ENCODE data around the gene KXD1. TPM values are rescaled to one million over a fixed set of nuclear protein-coding genes. Genes with fewer than 3 reads are reported as not detected.
A peak's percentile ranks its signal among the peaks of the same experiment; 100 is the strongest.

KXD1 gene, protein sequence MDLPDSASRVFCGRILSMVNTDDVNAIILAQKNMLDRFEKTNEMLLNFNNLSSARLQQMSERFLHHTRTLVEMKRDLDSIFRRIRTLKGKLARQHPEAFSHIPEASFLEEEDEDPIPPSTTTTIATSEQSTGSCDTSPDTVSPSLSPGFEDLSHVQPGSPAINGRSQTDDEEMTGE
- total RNA-seq = 100 to 1,000 TPM in 1 of 4 donors, 10 to 100 TPM in 3; 65.5 to 104 (median 83.5) TPM

DNA sequence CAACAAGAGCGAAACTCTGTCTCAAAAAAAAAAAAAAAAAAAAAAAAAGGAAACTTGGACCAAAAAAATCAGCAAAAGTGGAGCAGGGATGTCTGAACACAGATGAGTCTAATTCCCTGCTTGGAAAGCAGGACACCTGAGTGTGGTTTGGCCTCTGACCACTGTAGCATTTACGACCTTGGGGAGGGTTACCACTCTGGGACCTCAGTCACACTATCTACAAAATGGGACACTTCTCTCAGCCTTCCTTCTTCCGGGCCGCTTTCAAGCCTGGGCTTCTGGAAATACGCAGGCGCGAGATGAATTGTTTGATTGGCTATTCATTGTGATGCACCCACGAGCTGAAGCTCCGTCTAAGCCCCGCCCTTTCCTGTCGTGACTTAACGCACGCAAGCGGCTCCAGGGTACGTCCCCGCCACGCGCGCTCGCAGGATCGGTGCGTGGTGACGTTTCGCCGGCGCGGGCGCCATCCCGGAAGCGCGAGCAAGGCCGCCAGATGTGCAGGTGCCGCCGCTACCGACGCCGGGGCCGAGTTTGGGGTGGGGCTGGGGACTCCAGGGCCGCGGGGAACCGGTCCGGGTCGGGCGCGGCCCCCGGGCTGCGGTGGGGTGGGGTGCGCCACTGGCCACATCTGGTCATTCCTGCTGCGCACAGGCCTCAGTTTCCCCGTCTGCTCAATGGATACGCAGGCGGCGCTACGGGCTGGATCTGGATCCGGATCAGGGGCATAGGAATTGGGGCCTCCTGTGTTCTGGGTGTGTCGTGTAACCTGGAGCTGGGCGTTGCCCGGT, at the start of gene KXD1:
Gene KXD1, plus strand, starts transcription at position 460 of the 791 bp plus-strand sequence. CDS start 4,187 bp downstream, outside the sequence.
- peak in 3 of 4 donors; percentile 14 to 85 (median 72) for TF ChIP-seq POLR2A (IDR thresholded peaks at IDR 0.05)
- TF ChIP-seq, protein P1, sequence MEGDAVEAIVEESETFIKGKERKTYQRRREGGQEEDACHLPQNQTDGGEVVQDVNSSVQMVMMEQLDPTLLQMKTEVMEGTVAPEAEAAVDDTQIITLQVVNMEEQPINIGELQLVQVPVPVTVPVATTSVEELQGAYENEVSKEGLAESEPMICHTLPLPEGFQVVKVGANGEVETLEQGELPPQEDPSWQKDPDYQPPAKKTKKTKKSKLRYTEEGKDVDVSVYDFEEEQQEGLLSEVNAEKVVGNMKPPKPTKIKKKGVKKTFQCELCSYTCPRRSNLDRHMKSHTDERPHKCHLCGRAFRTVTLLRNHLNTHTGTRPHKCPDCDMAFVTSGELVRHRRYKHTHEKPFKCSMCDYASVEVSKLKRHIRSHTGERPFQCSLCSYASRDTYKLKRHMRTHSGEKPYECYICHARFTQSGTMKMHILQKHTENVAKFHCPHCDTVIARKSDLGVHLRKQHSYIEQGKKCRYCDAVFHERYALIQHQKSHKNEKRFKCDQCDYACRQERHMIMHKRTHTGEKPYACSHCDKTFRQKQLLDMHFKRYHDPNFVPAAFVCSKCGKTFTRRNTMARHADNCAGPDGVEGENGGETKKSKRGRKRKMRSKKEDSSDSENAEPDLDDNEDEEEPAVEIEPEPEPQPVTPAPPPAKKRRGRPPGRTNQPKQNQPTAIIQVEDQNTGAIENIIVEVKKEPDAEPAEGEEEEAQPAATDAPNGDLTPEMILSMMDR (IDR thresholded peaks at IDR 0.05) = peak in 1 of 6 experiments; percentile 11

DNA sequence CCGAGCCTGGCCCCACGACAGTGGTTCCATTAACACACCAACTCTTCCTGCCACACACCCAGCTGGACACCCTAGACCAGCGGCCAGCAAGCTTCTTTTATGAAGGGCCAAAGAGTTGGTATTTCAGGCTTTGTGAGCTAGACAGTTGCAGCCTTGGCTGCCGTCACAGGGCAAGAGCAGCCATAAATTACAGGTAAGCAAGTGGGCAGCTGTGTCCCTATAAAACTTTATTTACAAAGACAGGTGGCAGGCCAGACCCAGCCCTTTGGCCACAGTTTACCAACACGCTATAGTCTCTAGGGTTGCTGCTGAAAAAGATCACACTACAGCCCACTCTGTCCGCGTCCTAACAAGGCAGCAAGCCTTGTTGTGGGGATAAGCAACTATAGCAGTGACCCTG, 49.1 kb upstream of the KXD1 start:
- Histone ChIP-seq H3K27ac (peak overlapping the region in 3 of 4 donors; percentile 36 to 71 (median 64)), H3K4me3 (no peak overlapping the region), H3K9me3 (no peaks in the 10 kb centered on the region), H3K4me1 (peaks cover 41 to 95% (median 70%) of the 10 kb centered on the region in 3 donors), H3K36me3 (no peaks in the 10 kb centered on the region), H3K27me3 (no peaks in the 10 kb centered on the region)
- 73 to 96% methylated on average over 2 to 3 of the region's 7 CpGs for WGBS, 2 donors
- no peak for TF ChIP-seq POLR2A (IDR thresholded peaks at IDR 0.05)
- TF ChIP-seq, protein P1 (IDR thresholded peaks at IDR 0.05) = no peak
- no peak for DNase-seq
- intact Hi-C loops (cut with DNase I) = no loop called here

More for the DNA sequence above, at the start of gene KXD1:
- Histone ChIP-seq H3K4me1 (peaks cover 5 to 40% (median 14%) of the 10 kb centered on the region in 3 donors), H3K27me3 (no peaks in the 10 kb centered on the region), H3K9me3 (no peaks in the 10 kb centered on the region), H3K4me3 (peak within 1 kb of the TSS; percentile 57 to 93 (median 84)), H3K27ac (peak within 1 kb of the TSS; percentile 87 to 98 (median 96)), H3K36me3 (peaks cover 0 to 11% (median 0%) of the 10 kb centered on the region in 3 donors)
- peak; percentile 88 for DNase-seq
- WGBS, 2 donors = 6 to 7% methylated on average over 9 to 10 of the region's 58 CpGs
- intact Hi-C loops (cut with DNase I) = no loop called here

DNA sequence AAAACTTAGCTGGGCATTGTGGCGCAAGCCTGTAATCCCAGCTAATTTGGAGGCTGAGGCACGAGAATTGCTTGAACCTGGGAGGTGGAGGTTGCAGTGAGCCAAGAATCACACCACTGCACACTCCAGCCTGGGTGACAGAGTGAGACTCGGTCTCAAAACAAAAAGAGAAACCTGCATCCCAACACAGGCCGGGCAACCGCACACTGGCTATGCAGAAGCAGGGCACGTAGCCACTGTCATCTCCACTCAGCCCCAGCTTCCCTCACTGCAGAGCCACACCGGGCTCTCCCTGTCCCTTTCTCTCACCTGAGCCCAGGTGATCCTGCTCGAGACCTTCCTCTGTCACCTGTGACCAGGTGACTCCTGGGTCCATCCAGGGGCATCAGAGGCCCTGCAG, 47.5 kb upstream of the KXD1 start:
- Histone ChIP-seq H3K27me3 (no peaks in the 10 kb centered on the region), H3K36me3 (no peaks in the 10 kb centered on the region), H3K27ac (no peak overlapping the region), H3K9me3 (no peaks in the 10 kb centered on the region), H3K4me1 (peaks cover 33 to 95% (median 68%) of the 10 kb centered on the region in 3 donors), H3K4me3 (no peak overlapping the region)
- no peak for DNase-seq
- 90 to 91% methylated on average over 5 to 7 of the region's 8 CpGs for WGBS, 2 donors
- TF ChIP-seq, protein P1 (IDR thresholded peaks at IDR 0.05) = no peak
- no peak for TF ChIP-seq POLR2A (IDR thresholded peaks at IDR 0.05)
- intact Hi-C loops (cut with DNase I) = no loop called here

DNA sequence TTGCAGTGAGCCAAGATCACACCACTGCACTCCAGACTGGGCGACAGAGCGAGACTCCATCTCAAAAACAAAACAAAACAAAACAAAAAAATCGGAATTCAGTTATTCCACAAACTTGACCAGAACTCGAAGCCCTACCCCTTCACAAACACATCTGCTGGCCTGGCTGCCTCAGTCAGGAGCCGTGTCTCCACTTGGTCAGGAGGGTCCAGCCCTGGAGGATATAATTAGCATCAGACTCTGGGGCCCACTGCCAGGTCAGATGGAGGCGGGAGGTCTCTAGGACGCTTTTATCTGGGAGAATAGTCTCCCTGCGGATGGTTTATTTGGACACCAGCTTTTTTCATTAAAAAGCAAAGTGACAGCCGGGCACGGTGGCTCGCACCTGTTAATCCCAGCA, 43.8 kb upstream of the KXD1 start:
- intact Hi-C loops (cut with DNase I) = no loop called here
- Histone ChIP-seq H3K4me3 (no peak overlapping the region), H3K9me3 (no peaks in the 10 kb centered on the region), H3K27ac (peak overlapping the region in 3 of 4 donors; percentile 55 to 59 (median 59)), H3K27me3 (no peaks in the 10 kb centered on the region), H3K4me1 (peaks cover 34 to 95% (median 52%) of the 10 kb centered on the region in 3 donors), H3K36me3 (no peaks in the 10 kb centered on the region)
- TF ChIP-seq, protein P1 (IDR thresholded peaks at IDR 0.05) = no peak
- no peak for TF ChIP-seq POLR2A (IDR thresholded peaks at IDR 0.05)
- DNase-seq = no peak
- WGBS, 2 donors = 70 to 86% methylated on average over 7 to 11 of the region's 11 CpGs
